Measurements from ENCODE around the gene LTBP1.

GRCh38 chr2:33178209-33178608 lies 231.5 kb downstream of the LTBP1 start:
- TF ChIP-seq CTCF (optimal IDR thresholded peaks at IDR 0.05 in 1 of 3, IDR thresholded peaks at IDR 0.05 in 1 of 3, conservative IDR thresholded peaks at IDR 0.05 in 1 of 3; ENCODE audit: extremely low read depth in 1 of 3, insufficient read depth in 2 of 3, low read length in 3 of 3) (no peak), EZH2 (IDR thresholded peaks at IDR 0.05; ENCODE audit: low read length) (no peak)

Measured in keratinocyte (primary cell).